Heart right ventricle (tissue), 16 donors: Measurements from ENCODE around the gene PLCB2. TPM values are rescaled to one million over a fixed set of nuclear protein-coding genes. Genes with fewer than 3 reads are reported as not detected.
A peak's percentile ranks its signal among the peaks of the same experiment; 100 is the strongest.

ENCODE experiments used
- ATAC-seq, 8 donors: fragments of 200-7000 bp; cut with Tn5 transposase; one replicate each; pipeline ENCODE4 v1.9.1; 2020; ENCODE audit warnings: mild to moderate bottlenecking in 8 of 8, moderate library complexity in 8 of 8, moderate number of reproducible peaks in 1 of 8
- DNase-seq, 2 donors: peaks; one replicate each; pipeline ENCODE4 v3.0.0-alpha.2; 2020
- H3K27ac ChIP-seq, 10 donors: fragments of 200-600 bp; sonication (generic) in 2 of 10; one replicate each; pipeline versions ENCODE4 v1.5.0 to v1.8.0; 2020 to 2022; ENCODE audit warnings: mild to moderate bottlenecking in 3 of 10
- H3K27me3 ChIP-seq, 7 donors: fragments of 200-600 bp; one replicate each; pipeline ENCODE4 v1.8.0; 2021 to 2022; ENCODE audit warnings: mild to moderate bottlenecking in 2 of 7
- H3K36me3 ChIP-seq, 9 donors: fragments of 200-600 bp; sonication (generic) in 1 of 9; one replicate each; pipeline versions ENCODE4 v1.5.0 to v1.8.0; 2020 to 2022; ENCODE audit warnings: mild to moderate bottlenecking in 2 of 9
- H3K4me1 ChIP-seq, 9 donors: fragments of 200-600 bp; sonication (generic) in 1 of 9; one replicate each; pipeline versions ENCODE4 v1.5.0 to v1.8.0; 2020 to 2022; ENCODE audit warnings: mild to moderate bottlenecking in 4 of 9
- H3K4me3 ChIP-seq, 10 donors: fragments of 200-600 bp; sonication (generic) in 2 of 10; one replicate each; pipeline versions ENCODE4 v1.5.0 to v1.8.0; 2020 to 2022; ENCODE audit warnings: mild to moderate bottlenecking in 7 of 10, moderate library complexity in 2 of 10
- H3K9me3 ChIP-seq, 11 donors: fragments of 200-600 bp in 10 of 11; sonication (generic) in 2 of 11; one replicate each; pipeline versions ENCODE4 v1.5.0 to v1.8.0; 2013 to 2022; ENCODE audit warnings: mild to moderate bottlenecking in 2 of 11, control low read depth in 1 of 11, moderate library complexity in 1 of 11
- CTCF ChIP-seq, 9 donors: fragments of 200-600 bp; sonication (generic) in 2 of 9; IDR thresholded peaks; one replicate each; pipeline versions ENCODE4 v1.5.0 to v1.8.0; 2021 to 2022; ENCODE audit warnings: antibody characterized with exemption in 9 of 9, mild to moderate bottlenecking in 5 of 9, moderate library complexity in 1 of 9
- WGBS, 2 donors: extraction: QIAGEN DNeasy Blood & Tissue Kit; methylation state at CpG; one replicate each; pipeline ENCODE4 v1.1.7; 2013; ENCODE audit warnings: inconsistent platforms in 1 of 2; 5-methylcytosine and 5-hydroxymethylcytosine counted together
- intact Hi-C, 10 donors: fragments of 100-400 bp; cut with DNase I; formaldehyde crosslinking; loops; one replicate each; pipeline versions ENCODE4 v1.11.1 to v1.14.2; 2022
- polyA plus RNA-seq, 2 donors: library from polyadenylated mRNA; stranded (reverse); fragments of 200-250 nt; gene quantifications; one replicate each; pipeline ENCODE4 v1.2.3, GENCODE V29; 2013
- total RNA-seq, 10 donors: library from RNA; stranded (reverse); fragmentation: NEBNext Ultra II Directional in 3 of 10; extraction: Animal tissue kit (Norgen Biotek cat#: 25700) in 3 of 10; gene quantifications; one replicate each; pipeline versions ENCODE4 v1.2.1 to v1.2.4, GENCODE V29; 2021 to 2023
- donor health status: Arrhythmogenic right ventricular cardiomyopathy.
- donor health status: ischemic (EF 13 %, LVEDD 7.1; RV severe dilation, severe dysfunction).
- donor health status: healthy with polysubstance abuse.
- donor health status: DM: no; HTN: yes; CAD: no.
- donor health status: DM: no; HTN: no; CAD: no.
- donor health status: ischemic (EF 25% LVEDD 6.9; RV normal size, moderate dysfunction).
- donor health status: ischemic (EF 25% LVEDD 5.7; RV mildly dilated, moderate dysfunction).
- donor health status: healthy.
- donor health status: DM: yes; HTN: yes; CAD: no.
- donor health status: Ischemic cardiomyopathy.
- donor health status: ischemic (EF 35%, LVEDD 5.7; RV mildly dilated, moderate dysfunction).
- donor health status: nonischemic (EF 11% LVEDD 7.7; RV severe dilation, severe dysfunction).
- donor health status: DM: yes; HTN: yes; CAD: no.
- donor health status: PGD.
- donor health status: ischemic (EF 29% LVEDD 5.4; RV normal size, mild dysfunction).
- donor health status: nonischemic (EF 23%, LVEDD 6.1; RV moderate dilation, normal function).

Gene PLCB2
- total and polyA plus RNA-seq, 12 donors: 1.2 to 24.4 (median 4.9) TPM

DNA sequence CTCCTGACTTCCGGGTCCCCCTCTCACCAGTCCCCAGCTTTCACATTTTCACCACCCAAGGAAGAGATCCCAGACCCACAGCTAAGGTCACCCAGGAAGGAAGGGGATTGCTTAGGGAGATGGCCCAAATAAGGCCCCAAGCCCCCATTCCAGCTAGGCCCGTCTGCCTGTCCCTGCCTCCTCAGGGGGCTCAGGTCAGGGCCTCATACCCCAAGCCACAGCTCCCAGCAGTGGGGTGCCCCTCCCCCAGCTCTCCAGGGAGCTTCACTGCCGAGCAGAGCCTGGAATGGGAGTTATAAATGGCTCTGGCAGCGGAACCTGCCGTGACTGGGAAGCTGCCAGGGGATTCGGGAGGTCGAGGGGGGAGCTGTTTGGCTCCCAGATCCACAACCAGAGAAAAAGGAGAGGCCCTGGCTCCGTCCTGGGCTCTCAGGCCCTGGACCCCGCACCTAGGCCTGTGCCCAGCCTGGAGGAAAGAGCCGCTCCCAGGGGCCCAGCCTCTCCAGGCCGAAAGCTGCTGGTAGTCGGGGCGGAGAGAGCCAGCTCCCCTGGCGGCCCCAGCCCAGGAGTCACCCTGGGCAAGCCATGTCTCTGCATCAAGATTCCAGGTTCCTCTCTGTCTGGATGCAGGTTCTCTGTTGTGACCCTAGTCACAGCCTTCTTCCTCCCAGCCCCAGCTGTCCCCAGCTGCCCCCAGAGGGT lies 32.5 kb upstream of the PLCB2 start:
- WGBS, 2 donors: 8 to 13% methylated on average over 14 of the region's 14 CpGs
- intact Hi-C loops: loop anchor here in 5 of 10 donors (1.0 to 5.0 kb wide), 4 partner anchors 15 to 82 kb away; partner anchors contain the start of gene INAFM2 (in 2 of the 5)
- peak; percentile 91 to 93 for DNase-seq

DNA sequence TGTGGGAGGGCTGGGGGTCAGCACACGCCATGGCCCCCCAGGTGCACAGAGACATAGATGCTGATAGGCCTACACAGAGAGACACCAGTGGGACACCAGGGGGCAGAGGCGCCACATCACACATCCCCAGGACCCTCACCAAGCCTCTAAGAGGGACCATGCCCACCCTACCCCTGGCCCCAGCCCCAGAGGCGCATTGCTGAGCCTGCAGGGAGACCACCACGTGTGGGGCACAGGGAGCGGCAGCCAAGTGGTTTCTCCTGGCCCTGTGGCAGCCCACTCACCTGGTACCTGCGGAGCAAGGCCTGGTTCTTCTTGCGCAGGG lies 31.8 kb upstream of the PLCB2 start:
- WGBS, 2 donors: 64 to 66% methylated on average over 7 of the region's 7 CpGs
- intact Hi-C loops: loop anchor here in 1 of 10 donors (2.0 kb wide), 1 partner anchor 19 kb away; no protein-coding TSS in a partner anchor
- peak overlapping the region; percentile 95 to 99 (median 98) for H3K27ac ChIP-seq
- DNase-seq: no peak
- peak in 6 of 9 donors; percentile 9 to 50 (median 36) for TF ChIP-seq CTCF (IDR thresholded peaks at IDR 0.05)
- H3K9me3 ChIP-seq: no peaks in the 10 kb centered on the region
- H3K4me1 ChIP-seq: peaks cover 57 to 100% (median 95%) of the 10 kb centered on the region in 9 donors
- H3K36me3 ChIP-seq: peaks cover 0 to 29% (median 0%) of the 10 kb centered on the region in 9 donors
- H3K27me3 ChIP-seq: no peaks in the 10 kb centered on the region
- H3K4me3 ChIP-seq: peak overlapping the region; percentile 29 to 57 (median 50)
- peak in 5 of 8 donors; percentile 10 to 29 (median 16) for ATAC-seq

More for the DNA sequence above, 32.5 kb upstream of the PLCB2 start:
- peaks cover 0 to 25% (median 0%) of the 10 kb centered on the region in 9 donors for H3K36me3 ChIP-seq
- H3K4me1 ChIP-seq: peaks cover 53 to 99% (median 89%) of the 10 kb centered on the region in 9 donors
- ATAC-seq: peak; percentile 61 to 85 (median 76)
- H3K4me3 ChIP-seq: peak overlapping the region; percentile 29 to 57 (median 50)
- H3K9me3 ChIP-seq: no peaks in the 10 kb centered on the region
- no peak for TF ChIP-seq CTCF (IDR thresholded peaks at IDR 0.05)
- H3K27me3 ChIP-seq: no peaks in the 10 kb centered on the region
- H3K27ac ChIP-seq: peak overlapping the region; percentile 95 to 99 (median 98)

GRCh38 chr15:40338921-40339620 lies 31.3 kb upstream of the PLCB2 start:
- peak overlapping the region; percentile 29 to 57 (median 50) for H3K4me3 ChIP-seq
- TF ChIP-seq CTCF (IDR thresholded peaks at IDR 0.05): no peak
- H3K27ac ChIP-seq: peak overlapping the region; percentile 95 to 99 (median 98)
- H3K27me3 ChIP-seq: no peaks in the 10 kb centered on the region
- H3K4me1 ChIP-seq: peaks cover 57 to 100% (median 95%) of the 10 kb centered on the region in 9 donors
- H3K36me3 ChIP-seq: peaks cover 0 to 29% (median 0%) of the 10 kb centered on the region in 9 donors
- WGBS, 2 donors: 48 to 59% methylated on average over 11 of the region's 11 CpGs
- DNase-seq: peak in 1 of 2 donors; percentile 66
- ATAC-seq: peak; percentile 9 to 62 (median 32)
- no peaks in the 10 kb centered on the region for H3K9me3 ChIP-seq
- intact Hi-C loops: loop anchor here in 2 of 10 donors (1.0 to 2.0 kb wide), 2 partner anchors 16 to 18 kb away; partner anchors contain the start of gene INAFM2 (in 1 of the 2)

- H3K27me3 ChIP-seq: no peaks in the 10 kb centered on the region
- H3K27ac ChIP-seq: peak overlapping the region in 9 of 10 donors; percentile 95 to 99 (median 98)
- ATAC-seq (peak in 6 of 8 donors; percentile 20 to 39 (median 30)), DNase-seq (peak; percentile 78)
- H3K4me1 ChIP-seq: peaks cover 63 to 100% (median 96%) of the 10 kb centered on the region in 9 donors
- peaks cover 0 to 29% (median 0%) of the 10 kb centered on the region in 9 donors for H3K36me3 ChIP-seq
- intact Hi-C loops: loop anchor here in 2 of 10 donors (1.0 to 2.0 kb wide), 2 partner anchors 15 to 17 kb away; partner anchors contain the start of gene INAFM2 (in 1 of the 2)
- peak; percentile 48 to 87 (median 76) for TF ChIP-seq CTCF (IDR thresholded peaks at IDR 0.05)
- no peaks in the 10 kb centered on the region for H3K9me3 ChIP-seq
- WGBS, 2 donors: 29 to 34% methylated on average over 11 of the region's 11 CpGs
- peak overlapping the region in 8 of 10 donors; percentile 47 to 57 (median 50) for H3K4me3 ChIP-seq
These were observed 30.4 kb upstream of the PLCB2 start for GRCh38 chr15:40338041-40338657.
